ENCODE data around the gene BEGAIN. TPM values are rescaled to one million over a fixed set of nuclear protein-coding genes. Genes with fewer than 3 reads are reported as not detected.

BEGAIN gene
- total and polyA plus RNA-seq, 9 of the 15 experiments (the other 6 are each of a cell fraction or from before 2014, with no cell fraction given), result 0.07 to 0.68 (median 0.55) TPM; not detected in 3

DNA sequence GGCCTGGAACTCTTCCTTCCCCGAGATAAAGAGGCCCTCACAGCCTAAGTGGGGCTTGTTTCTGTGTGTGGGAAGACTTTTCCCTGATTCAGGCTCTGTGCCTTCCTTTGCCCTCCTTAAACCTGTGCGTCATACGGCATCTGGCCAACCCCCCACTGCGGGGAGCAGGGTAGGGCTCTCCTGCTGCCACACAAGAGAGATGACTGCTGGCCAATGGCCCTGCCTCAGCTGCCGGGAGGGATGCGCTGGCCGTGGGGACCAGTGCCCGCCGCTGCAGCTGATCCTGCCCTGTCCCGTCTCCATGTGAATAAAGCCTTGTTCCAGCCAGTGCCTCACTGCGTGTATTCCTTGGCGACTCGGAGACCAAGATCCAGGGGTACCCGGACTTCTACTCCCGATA, 42.5 kb upstream of the BEGAIN start:
- intact Hi-C loops (cut with micrococcal nuclease), result no loop called here
- Histone ChIP-seq H3K79me2 (ENCODE audit: control insufficient read depth, insufficient read depth, low read length) (no peaks in the 10 kb centered on the region), H3K4me2 (ENCODE audit: insufficient read depth, low read length) (no peak overlapping the region), H3K27me3 (ENCODE audit: control insufficient read depth in 2 of 2, insufficient read depth in 2 of 2, low read length in 2 of 2) (peaks cover 11 to 47% of the 10 kb centered on the region in 2 experiments; a peak in 4 of 5 replicates), H3K36me3 (ENCODE audit: control insufficient read depth, insufficient read depth, low read length) (no peaks in the 10 kb centered on the region), H3K27ac (ENCODE audit: extremely low read depth, low read depth, low read length) (no peak overlapping the region), H3K9me3 (replicated peaks; ENCODE audit: control insufficient read depth, insufficient read depth, low read depth, low read length) (no peaks in the 10 kb centered on the region), H2AFZ (ENCODE audit: low read depth, low read length) (no peak overlapping the region), H3K4me3 (no peak overlapping the region), H3K9ac (ENCODE audit: insufficient read depth in 1 of 2, low read depth in 2 of 2, low read length in 2 of 2) (no peak overlapping the region), H3K4me1 (replicated peaks in 1 of 2; ENCODE audit: control insufficient read depth in 2 of 2, insufficient read depth in 2 of 2, low read length in 2 of 2) (peaks cover 5 to 6% of the 10 kb centered on the region in 2 experiments; a peak in 3 of 5 replicates), H3K9me1 (ENCODE audit: control insufficient read depth, insufficient read depth, low read length) (no peaks in the 10 kb centered on the region), H4K20me1 (replicated peaks; ENCODE audit: control insufficient read depth, insufficient read depth, low read length) (no peaks in the 10 kb centered on the region)
- no peak for ATAC-seq
- TF ChIP-seq TSHZ1 (CRISPR knock-in tag; IDR thresholded peaks at IDR 0.05), result no peak
- no peak for TF ChIP-seq MAFG (tag; conservative IDR thresholded peaks at IDR 0.05)
- BruUV-seq (replicated peaks), result no TSS peak
- in situ Hi-C loops (cut with MboI), result no loop called here
- ChIA-PET POLR2A (no interaction called here), CTCF (ENCODE audit: low intra/inter-chr PET ratio) (no interaction called here)
- FAIRE-seq, result no peak
- 9% methylated on average over 11 of the region's 15 CpGs for WGBS (ENCODE audit: insufficient coverage, low coverage, missing lambda C conversion rate)
- no peak for DNase-seq (ENCODE audit: extremely low read depth in 1 of 4, low spot score in 3 of 4)

All from K562 (cell line).